GM18508 (cell line): ENCODE measurements around the gene POLG2.
"Not testable (repeated sequence)": the region's sequence is repeated elsewhere in the genome, so short reads cannot be mapped to it uniquely, and the experiment has no call there.

ENCODE experiments used
- ATAC-seq: cut with Tn5 transposase; IDR thresholded peaks from one replicate; pipeline ENCODE4 v1.9.1; 2021; ENCODE audit warnings: moderate number of reproducible peaks; ENCODE audit not compliant: insufficient read depth, unreplicated experiment

POLG2 gene

DNA sequence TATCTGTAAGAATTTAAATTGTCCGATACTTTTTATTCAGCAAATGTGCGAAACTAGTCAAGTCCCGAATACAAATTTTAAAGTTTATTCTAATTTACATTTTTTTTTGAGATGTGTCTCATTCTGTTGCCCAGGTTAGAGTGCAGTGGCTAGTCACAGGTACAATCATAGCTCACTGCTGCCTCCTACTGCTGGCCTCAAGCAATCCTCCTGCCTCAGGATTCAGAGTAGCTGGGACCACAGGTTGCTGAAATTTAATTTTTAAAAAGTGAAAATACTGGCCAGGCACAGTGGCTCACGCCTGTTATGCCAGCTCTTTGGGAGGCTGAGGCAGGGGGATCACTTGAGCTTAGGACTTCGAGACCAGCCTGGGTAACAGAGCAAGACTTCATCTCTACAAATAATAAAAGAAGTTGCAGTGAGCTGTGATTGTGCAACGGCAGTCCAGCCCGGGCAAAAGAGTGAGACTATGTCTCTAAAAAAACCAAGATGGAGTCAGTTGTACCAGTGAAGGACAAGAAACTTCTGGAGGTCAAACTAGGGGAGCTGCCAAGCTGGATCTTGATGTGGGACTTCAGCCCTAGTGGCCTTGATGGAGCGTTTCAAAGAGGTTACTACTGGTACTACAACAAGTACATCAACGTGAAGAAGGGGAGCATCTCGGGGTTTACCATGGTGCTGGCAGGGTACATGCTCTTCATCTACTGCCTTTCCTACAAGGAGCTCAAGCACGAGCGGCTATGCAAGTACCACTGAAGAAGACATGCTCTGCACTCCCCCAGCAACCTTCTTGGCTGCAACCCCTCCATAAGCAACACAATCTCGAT is 5.6 kb downstream of the POLG2 start:
- no peak for ATAC-seq

DNA sequence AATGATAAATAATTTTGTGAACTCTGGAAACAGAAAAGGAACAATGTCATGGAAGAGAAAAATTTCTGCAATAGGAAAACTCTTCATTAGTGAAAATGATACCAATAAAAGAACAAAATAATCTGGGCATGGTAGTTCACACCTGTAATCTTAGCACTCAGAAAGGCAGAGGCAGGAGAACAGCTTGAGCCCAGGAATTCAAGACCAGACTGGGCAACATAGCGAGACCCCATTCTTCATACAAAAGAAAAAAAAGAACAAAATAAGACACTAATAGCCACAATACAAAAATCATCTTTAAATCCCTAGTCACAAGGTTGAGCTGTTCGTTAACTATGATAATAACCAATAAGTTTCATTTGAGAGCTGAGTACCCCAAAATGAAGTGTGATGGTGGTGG is 8.6 kb downstream of the POLG2 start:
- no peak for ATAC-seq

DNA sequence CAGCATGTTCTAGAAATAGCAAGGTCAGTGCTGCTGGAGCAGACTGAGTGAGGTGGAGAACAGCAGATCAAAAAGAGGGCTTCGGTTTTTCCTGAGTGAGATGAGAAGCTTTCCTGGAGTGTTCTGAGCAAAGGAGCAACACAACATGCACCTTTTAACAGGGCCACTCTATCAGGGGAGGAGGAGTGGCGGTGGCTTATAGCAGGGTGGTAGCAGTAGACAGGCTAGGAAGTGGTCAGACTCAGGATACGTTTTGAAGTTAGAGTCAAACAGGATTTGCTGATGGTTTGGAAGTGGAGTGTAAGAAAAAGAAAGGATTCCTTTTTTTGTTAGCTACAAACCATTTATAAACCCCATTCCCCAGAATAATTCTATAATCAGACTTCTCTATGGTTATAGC is 12.5 kb downstream of the POLG2 start:
- no peak for ATAC-seq

DNA sequence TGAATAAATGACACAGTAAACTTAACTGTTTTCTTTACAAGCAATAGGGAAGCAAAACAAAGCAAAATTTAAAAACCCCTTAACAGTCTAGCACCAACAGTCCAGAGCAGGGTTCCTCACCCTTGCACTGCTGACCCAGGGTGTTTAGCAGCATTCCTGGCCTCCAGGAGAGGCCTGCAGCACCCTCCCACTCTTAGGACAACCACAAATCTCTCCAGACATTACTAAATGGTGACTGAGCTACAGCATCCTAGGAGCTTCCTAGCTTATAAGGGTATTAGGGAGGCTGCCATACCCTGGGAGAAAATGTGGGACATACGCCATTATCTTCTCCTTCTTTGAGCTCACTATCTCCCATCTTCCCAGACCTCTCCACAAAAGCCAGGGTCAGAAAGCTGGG is 15.9 kb downstream of the POLG2 start:
- ATAC-seq: no peak

DNA sequence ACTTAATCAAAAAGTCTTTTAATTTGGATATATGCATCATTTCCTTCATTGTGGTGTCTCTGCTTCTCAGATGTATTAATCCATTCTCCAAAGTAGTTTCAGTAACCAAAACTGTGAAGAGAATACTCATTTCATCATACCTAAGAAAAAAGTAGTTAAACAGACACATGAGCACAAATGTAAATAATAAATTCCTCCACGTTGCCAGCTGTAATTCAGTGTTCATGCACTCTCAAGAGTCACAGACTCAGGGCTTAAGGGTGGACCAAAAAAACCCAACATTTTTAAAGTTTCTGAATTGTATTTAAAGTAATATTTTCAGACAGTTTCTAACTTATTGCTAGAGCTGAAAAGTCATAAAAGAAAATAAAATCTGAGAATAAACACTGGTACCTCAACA is 19.0 kb downstream of the POLG2 start:
- no peak for ATAC-seq

DNA sequence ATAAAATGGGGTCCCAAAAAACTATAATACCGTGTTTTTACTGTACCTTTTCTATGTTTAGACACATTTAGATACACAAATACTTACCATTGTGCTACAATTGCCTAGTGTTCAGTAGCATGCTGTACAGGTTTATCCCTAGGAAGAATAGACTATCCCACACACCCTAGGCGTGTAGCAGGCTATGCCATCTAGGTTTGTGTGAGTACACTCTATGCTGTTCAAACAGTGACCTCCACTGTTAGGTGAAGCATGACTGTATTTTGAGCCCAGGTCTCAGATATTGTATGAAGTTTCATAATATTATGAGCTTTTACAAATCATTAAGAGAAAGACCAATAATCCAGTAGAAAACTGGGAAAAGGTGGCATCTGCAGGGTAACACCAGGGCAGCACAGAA is 24.3 kb downstream of the POLG2 start:
- ATAC-seq: no peak

DNA sequence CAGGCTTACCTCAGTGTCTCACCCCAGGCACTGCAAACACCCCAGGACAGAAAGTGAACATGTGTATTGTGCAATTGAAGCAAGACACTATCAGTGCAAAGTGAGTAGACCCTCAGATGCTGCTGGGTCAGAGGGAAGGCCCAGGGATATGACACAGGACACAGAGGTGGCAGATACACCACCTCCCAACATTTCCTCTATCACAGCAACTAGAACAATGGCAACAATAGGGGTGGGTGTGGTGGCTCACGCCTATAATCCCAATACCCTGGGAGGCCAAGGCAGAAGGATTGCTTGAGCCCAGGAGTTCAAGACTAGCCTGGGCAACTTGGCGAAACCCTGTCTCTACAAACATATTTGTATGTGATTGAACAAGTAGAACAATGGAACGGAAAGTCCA is 25.4 kb downstream of the POLG2 start:
- ATAC-seq: no peak

DNA sequence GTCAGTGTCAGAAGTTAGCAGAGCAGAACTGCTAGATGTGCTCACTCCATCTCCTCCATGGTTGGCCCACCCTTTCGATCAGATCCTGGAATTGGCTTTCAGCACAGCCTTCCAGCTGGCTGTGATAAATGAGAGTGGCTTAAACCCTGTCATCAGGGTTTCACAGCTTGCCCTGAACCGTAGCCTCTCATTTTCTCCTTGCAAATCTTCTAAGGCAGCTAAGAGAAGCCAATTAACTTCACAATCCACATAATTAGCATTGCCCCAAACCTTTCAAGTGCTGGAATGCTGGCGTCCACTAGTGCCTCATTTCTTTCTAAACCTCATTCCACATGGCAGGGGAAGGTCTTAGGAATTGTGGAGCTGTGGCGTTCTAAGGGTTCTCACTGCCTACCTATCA is 26.2 kb downstream of the POLG2 start:
- ATAC-seq: no peak

DNA sequence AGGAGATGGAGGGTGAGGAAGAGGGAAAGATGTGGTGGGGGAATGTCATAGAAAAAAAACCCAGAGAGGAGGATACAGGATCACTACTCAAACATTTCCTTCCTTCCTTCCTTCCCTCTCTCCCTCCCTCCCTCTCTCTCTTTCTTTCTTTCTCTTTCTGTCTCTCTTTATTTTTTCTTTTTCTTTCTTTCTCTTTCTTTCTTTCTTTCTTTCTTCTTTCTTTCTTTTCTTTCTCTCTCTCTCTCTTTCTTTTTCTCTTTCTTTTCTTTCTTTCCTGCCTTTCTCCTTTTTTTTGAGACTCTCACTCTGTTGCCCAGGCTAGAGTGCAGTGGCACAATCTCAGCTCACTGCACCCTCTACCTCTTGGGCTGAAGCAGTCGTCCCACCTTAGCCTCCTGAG is 30.0 kb downstream of the POLG2 start:
- ATAC-seq: not testable (repeated sequence)

DNA sequence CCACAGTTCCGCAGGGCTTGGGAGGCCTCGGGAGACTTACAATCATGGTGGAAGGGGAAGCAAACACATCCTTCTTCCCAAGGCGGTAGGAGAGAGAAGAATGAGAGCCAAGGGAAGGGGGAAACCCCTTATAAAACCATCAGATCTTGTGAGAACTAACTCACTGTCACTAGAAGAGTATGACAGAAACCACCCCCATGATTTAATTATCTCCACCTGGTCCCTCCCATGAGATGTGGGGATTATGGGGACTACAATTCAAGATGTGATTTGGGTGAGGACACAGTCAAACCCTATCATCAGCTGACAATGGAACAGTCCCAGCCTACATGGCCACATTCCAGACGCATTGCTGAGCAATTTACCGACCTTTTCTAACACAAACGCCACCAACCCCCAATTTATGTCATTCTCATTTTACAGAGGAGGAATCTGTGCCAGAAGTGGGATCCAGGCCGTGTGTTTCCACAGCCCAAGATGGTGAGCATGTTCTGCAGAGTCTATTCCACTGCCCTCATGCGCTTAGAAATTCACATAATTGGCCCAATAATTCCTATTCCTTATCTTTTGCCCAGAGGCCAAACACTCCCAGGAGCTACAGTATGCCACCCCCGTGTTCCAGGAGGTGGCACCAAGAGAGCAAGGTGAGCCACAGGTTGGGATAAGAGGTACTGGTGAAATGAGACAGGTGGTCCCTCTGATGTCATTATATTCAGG is 30.7 kb downstream of the POLG2 start:
- no peak for ATAC-seq

DNA sequence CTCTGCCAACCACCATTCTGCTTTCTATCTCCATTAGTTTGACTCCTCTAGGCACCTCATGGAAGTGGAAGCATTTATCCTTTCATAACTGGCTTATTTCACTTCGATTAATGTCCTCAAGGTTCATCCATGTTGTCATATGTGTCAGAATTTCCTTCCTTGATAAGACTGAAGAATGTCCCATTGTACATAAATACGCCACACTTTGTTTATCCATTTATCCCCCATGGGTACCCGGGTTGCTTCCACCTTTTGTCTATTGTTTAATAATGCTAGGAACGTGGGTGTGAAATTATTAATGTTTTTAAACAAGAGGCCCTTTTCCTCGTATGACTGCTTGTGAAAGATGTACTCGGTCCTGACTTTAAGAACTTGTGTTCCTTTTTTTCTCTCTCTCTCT is 35.1 kb downstream of the POLG2 start:
- ATAC-seq: no peak

DNA sequence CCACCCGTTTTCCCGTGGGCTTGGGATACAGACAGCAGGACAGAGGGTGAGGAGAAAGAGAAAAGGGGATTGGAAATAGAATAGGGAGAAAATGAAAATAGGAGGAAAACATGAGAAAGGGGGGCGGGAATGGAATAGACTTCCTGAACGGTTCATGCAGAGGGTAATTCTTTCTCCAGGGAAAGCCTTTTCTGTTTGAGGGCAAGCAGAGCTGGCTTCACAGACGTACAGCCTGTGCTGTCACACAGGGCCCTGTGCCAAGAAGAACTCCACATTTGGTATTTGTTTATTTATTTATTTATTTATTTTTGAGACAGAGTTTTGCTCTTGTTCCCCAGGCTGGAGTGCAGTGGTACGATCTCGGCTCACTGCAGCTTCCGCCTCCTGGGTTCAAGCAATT is 35.9 kb downstream of the POLG2 start:
- no peak for ATAC-seq

DNA sequence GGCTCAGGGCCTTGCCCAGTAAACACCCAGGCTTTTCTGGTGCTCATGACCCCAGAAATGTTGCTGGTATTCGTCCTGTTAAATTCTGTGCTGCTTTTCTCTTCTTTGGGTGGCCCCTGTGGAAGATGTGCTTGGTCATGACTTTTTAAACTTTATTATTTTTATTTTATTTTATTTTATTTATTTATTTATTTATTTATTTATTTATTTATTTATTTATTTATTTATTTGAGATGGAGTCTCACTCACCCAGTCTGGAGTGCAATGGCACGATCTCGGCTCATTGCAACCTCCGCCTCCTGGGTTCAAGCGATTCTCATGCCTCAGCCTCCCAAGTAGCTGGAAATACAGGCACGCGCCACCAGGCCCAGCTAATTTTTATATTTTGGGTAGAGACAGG is 37.0 kb downstream of the POLG2 start:
- not testable (repeated sequence) for ATAC-seq

DNA sequence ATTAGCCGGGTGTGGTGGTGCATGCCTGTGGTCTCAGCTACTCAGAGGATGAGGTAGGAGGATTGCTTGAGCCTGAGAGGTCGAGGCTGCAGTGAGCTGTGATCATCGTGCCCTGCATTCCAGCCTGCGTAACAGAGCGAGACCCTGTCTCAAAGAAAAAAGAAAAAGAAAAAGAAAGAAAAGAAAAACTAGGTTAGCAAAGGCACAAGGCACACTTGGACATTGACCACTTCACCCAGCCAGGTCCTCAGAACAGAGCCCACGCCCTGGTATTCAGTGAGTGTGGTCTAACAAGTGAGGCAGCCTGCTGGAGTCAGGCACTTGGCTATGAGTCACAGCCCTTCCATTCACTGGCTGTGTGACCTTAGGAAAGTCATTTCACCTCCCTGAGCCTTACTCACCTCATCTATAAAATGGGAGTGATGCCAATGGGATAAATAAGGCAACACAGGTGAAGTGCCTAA is 37.5 kb downstream of the POLG2 start:
- no peak for ATAC-seq

DNA sequence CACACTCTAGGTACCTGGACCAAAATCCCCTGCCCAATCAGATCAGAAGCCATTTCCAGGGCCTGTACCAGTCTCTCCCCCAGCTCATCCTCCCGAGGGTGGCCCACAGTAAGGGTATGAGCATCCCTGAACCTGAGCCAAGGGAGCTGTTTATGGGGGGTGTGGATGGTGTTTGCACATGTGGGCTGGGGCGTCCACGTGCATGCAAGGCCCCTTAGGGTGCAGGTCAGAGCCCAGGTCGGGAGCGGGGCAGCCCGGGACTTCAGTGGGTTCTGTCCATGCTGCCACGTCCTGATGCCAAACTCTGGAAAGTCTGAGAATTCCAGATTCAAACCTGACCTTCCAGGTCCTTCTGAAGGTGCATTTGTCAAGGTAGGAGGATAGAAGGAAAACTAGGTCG is 38.1 kb downstream of the POLG2 start:
- no peak for ATAC-seq

DNA sequence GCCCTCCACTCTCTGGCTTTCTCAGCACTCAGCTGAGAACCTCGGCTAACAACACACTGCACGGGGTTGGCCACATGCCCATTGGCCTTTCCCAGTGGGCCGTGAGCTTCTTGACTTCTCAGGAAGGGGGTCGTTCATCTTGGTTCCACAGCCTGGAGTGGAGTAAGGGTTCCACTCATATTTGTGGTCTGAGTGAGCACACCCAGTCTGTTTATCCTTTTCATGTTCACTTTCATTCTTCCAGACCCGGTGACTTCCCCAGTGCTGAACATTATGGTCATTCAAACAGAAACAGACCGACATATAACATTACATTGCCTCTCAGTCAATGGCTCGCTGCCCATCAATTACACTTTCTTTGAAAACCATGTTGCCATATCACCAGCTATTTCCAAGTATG is 39.7 kb downstream of the POLG2 start:
- no peak for ATAC-seq

DNA sequence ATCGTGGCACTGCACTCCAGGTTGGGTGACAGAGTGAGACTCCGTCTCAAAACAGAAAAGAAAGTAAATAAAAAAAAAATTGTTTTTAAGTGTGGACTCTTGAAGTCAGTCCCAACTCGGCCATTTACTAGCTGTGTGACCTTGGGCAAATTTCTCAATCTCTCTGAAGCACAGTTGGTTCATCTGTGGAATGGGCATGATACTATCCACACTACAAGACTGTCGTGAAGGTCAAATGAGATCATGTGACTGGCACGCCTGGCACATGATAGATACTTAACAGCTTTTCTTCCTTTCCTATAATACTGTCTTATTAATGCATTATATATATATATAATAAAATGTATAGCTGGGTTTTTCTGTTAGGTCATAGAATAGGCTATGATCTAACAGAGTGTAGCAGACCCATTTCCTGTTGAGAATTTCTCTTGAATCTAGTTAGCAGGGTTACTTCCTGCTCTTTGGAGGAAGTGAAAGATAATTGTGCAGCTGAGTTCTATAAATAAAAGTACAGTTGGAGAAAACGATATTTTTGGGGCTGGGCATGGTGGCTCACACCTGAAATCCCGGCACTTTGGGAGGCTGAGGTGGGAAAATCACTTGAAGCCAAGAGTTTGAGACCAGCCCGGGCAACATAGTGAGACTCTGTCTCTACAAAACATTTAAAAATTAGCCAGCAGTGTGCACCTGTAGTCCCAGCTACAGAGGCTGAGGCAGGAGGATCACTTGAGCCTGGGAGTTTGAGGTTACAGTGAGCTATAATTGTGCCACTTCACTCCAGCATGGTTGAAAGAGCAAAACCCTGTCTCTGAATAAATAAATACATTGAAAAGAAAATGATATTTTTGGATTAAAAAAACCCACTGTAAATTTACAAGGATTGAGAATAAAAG is 40.6 kb downstream of the POLG2 start:
- ATAC-seq: no peak

DNA sequence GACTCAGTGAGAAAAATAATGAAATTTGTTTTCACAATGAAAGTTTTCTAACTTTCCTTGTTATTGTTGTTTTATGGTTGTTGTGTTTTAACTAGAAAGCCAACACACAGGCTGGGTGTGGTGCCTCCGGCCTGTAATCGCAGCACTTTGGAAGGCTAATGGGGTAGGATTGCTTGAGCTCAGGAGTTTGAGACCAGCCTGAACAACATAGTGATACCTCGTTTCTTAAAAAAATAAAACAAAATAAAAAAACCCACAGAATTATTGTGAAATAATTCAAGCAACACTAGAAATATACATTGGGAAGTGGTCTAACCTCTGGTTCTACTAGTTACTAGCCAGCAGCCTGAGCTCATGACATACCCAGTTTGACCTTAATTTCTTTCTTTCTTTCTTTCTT is 47.3 kb downstream of the POLG2 start:
- ATAC-seq: no peak

DNA sequence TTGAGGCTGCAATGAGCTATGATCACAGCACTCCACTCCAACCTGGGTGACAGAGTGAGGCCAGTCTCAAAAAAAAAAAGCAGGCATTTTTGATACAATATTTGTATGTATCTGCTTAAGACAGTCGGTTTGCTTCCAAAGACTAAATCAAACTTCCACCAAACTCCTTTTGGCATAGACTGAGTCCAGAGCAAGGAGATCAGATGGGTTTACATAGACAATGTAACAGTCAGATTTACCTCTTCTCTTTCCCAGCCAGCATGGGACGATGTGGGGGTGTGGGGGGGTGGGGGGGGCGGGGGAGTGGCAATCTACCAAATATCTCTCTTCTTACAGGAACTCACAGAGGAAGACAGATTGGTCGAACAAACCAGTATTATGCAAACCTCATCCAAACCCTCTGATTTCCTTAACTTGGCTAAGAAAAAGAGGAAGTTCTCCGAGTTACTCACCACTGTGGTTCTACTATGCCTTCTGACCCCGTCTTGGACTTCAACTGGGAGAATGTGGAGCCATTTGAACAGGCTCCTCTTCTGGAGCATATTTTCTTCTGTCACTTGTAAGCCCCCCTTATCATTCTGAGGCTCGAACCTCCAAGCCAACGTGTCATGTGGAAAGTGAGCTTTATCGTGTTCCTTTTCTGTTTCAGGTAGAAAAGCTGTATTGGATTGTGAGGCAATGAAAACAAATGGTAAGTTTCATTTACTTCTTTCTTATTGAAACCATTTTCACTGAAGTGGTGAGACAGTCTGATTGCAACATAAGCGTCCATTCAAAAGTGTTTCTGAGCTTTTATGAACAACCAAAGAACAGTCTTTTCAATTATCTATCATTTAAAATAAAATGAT is 48.0 kb downstream of the POLG2 start, which contains the start of gene MILR1:
TSS of gene MILR1 (plus strand) at position 451 of the 848 bp plus-strand sequence. CDS start at position 505, 54 bp downstream.
- ATAC-seq: no peak

DNA sequence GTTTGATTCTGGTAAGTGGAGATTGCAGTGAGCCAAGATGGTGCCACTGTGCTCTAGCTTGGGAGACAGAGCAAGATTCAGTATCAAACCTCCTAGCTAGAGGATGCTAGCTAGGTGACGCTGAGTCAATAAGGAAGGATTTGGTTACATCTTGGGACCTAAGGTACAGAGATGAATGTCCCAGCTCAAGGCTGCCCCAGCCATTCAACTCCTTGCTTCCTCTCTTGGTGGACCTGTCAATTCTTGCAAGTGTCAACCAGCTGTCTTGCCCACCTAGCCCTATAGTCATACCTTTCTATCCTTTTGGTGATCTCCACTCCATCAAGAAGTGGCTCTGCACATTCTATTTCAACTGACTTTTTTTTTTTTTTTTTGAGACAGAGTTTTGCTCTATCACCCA is 49.3 kb downstream of the POLG2 start:
- ATAC-seq: no peak
